Measurements from ENCODE around the gene SKI. TPM values are rescaled to one million over a fixed set of nuclear protein-coding genes. Genes with fewer than 3 reads are reported as not detected.

Gene SKI
- total and polyA plus RNA-seq, 10 of the 15 experiments (the other 5 are each of a cell fraction or from before 2014, with no cell fraction given): 0.03 to 14.9 (median 0.96) TPM

DNA sequence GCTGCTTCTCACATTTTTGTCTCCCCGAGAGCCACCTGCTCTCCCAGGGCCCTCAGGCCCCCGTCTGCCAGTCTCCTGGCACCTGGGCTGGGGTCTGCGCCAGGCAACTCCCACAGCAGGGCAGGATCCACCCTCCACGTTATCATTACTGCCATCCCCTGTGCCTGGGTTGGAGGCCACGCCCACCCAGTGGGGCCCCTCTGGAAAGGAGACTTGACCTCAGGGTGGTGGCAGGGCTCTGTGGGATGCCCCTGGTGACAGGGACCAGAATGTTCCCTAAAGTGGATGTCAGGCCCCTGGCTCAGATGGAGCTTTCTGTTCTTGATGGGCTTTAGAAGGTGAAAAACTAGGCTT lies 66.6 kb downstream of the SKI start:
- H3K4me1 ChIP-seq (ENCODE audit: control insufficient read depth, insufficient read depth, low read length): peaks cover 28% of the 10 kb centered on the region
- intact Hi-C loops (cut with micrococcal nuclease; ENCODE audit: unreplicated experiment): loop anchor here (10.0 kb wide), 1 partner anchor 60 kb away; no protein-coding TSS in a partner anchor
- H3K36me3 ChIP-seq (ENCODE audit: control insufficient read depth in 2 of 2, insufficient read depth in 2 of 2, low read length in 1 of 2): no peaks in the 10 kb centered on the region; a peak in 1 of 4 replicates
- FAIRE-seq (no peak), ATAC-seq (no peak), DNase-seq (ENCODE audit: low read depth, low spot score) (no peak)
- in situ Hi-C loops (cut with MboI): loop anchor here (5.0 kb wide), 1 partner anchor 37 kb away; no protein-coding TSS in a partner anchor
- no peaks in the 10 kb centered on the region for H3K9me3 ChIP-seq (replicated peaks; ENCODE audit: control insufficient read depth, insufficient read depth, low read length)
- no peak overlapping the region for H3K27ac ChIP-seq (ENCODE audit: control insufficient read depth, insufficient read depth)
- TF ChIP-seq JUNB (IDR thresholded peaks at IDR 0.05): no peak
- TF ChIP-seq POU2F2 (IDR thresholded peaks at IDR 0.05; ENCODE audit: borderline replicate concordance, low read depth, low read length): no peak
- TF ChIP-seq EGR1 (IDR thresholded peaks at IDR 0.05; ENCODE audit: borderline replicate concordance in 1 of 2, low read depth in 2 of 2, low read length in 2 of 2): no peak
- TF ChIP-seq CHD1 (IDR thresholded peaks at IDR 0.05; ENCODE audit: low read depth, low read length): no peak
- no peak for TF ChIP-seq NR2C1 (IDR thresholded peaks at IDR 0.05)
- no peak for TF ChIP-seq IKZF2 (IDR thresholded peaks at IDR 0.05)
- no peak for TF ChIP-seq RUNX3 (IDR thresholded peaks at IDR 0.05; ENCODE audit: low read length)
- SMC1A ChIA-PET (ENCODE audit: uncharacterized antibody, unreplicated experiment): no interaction called here
- H3K9ac ChIP-seq (ENCODE audit: control insufficient read depth, insufficient read depth, low read length): no peak overlapping the region
- 63% methylated on average over 5 of the region's 5 CpGs for WGBS (ENCODE audit: insufficient coverage, insufficient replicate concordance, low lambda C conversion rate, missing lambda C conversion rate)
- BruUV-seq (replicated peaks): no TSS peak
- H3K79me2 ChIP-seq (ENCODE audit: control insufficient read depth, insufficient read depth, low read length): peaks cover 7% of the 10 kb centered on the region
- no peak overlapping the region for H3K4me3 ChIP-seq
- no peaks in the 10 kb centered on the region for H3K27me3 ChIP-seq (replicated peaks in 1 of 2; ENCODE audit: control insufficient read depth in 2 of 2, insufficient read depth in 2 of 2, low read length in 1 of 2)
- CTCF ChIA-PET: no interaction called here
- H3K4me2 ChIP-seq (ENCODE audit: control insufficient read depth, insufficient read depth): no peak overlapping the region
- RAD21 ChIA-PET (ENCODE audit: unreplicated experiment): no interaction called here
- no peak overlapping the region for H2AFZ ChIP-seq (ENCODE audit: control insufficient read depth, low read depth, low read length)
- POLR2A ChIA-PET: no interaction called here
- peaks cover 4% of the 10 kb centered on the region for H4K20me1 ChIP-seq (ENCODE audit: control insufficient read depth, insufficient read depth)

DNA sequence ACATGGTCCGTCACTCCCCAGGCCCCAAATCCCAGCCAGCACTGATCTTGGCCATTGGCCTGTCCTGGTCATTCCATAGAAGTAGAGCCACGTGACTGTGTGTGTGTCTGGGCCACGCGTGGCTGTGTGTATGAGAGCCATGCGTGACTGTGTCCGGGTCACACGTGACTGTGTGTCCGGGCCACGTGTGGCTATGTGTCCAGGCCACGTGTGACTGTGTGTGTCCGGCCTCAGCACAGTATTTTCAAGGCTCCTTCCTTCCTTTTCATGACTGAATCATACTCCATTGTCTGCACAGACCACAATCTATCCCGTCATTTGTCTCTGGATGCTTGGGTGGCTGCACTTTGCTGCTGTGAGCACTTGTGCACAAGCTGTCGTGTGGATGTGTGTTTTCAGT lies 67.4 kb downstream of the SKI start:
- 86% methylated on average over 10 of the region's 13 CpGs for WGBS (ENCODE audit: insufficient coverage, insufficient replicate concordance, low lambda C conversion rate, missing lambda C conversion rate)
- POLR2A ChIA-PET: no interaction called here

More for the DNA sequence above, 67.4 kb downstream of the SKI start:
- CTCF ChIA-PET: interaction anchor here (0.5 kb wide), 1 partner anchor 387 kb away, joined by 3 read pairs; no protein-coding TSS in a partner anchor
- H3K36me3 ChIP-seq (ENCODE audit: control insufficient read depth in 2 of 2, insufficient read depth in 2 of 2, low read length in 1 of 2): no peaks in the 10 kb centered on the region; a peak in 1 of 4 replicates
- H2AFZ ChIP-seq (ENCODE audit: control insufficient read depth, low read depth, low read length): no peak overlapping the region
- no peak overlapping the region for H3K27ac ChIP-seq (ENCODE audit: control insufficient read depth, insufficient read depth)
- TF ChIP-seq, protein P1, sequence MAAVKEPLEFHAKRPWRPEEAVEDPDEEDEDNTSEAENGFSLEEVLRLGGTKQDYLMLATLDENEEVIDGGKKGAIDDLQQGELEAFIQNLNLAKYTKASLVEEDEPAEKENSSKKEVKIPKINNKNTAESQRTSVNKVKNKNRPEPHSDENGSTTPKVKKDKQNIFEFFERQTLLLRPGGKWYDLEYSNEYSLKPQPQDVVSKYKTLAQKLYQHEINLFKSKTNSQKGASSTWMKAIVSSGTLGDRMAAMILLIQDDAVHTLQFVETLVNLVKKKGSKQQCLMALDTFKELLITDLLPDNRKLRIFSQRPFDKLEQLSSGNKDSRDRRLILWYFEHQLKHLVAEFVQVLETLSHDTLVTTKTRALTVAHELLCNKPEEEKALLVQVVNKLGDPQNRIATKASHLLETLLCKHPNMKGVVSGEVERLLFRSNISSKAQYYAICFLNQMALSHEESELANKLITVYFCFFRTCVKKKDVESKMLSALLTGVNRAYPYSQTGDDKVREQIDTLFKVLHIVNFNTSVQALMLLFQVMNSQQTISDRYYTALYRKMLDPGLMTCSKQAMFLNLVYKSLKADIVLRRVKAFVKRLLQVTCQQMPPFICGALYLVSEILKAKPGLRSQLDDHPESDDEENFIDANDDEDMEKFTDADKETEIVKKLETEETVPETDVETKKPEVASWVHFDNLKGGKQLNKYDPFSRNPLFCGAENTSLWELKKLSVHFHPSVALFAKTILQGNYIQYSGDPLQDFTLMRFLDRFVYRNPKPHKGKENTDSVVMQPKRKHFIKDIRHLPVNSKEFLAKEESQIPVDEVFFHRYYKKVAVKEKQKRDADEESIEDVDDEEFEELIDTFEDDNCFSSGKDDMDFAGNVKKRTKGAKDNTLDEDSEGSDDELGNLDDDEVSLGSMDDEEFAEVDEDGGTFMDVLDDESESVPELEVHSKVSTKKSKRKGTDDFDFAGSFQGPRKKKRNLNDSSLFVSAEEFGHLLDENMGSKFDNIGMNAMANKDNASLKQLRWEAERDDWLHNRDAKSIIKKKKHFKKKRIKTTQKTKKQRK (IDR thresholded peaks at IDR 0.05; ENCODE audit: low read depth, low read length): no peak
- peaks cover 11% of the 10 kb centered on the region for H3K79me2 ChIP-seq (ENCODE audit: control insufficient read depth, insufficient read depth, low read length)
- RAD21 ChIA-PET (ENCODE audit: unreplicated experiment): no interaction called here
- SMC1A ChIA-PET (ENCODE audit: uncharacterized antibody, unreplicated experiment): no interaction called here
- no peaks in the 10 kb centered on the region for H3K9me3 ChIP-seq (replicated peaks; ENCODE audit: control insufficient read depth, insufficient read depth, low read length)
- H3K4me2 ChIP-seq (ENCODE audit: control insufficient read depth, insufficient read depth): no peak overlapping the region
- H3K4me3 ChIP-seq: no peak overlapping the region
- peaks cover 4% of the 10 kb centered on the region for H4K20me1 ChIP-seq (ENCODE audit: control insufficient read depth, insufficient read depth)
- no peak for ATAC-seq
- no peak for DNase-seq (ENCODE audit: low read depth, low spot score)
- H3K27me3 ChIP-seq (replicated peaks in 1 of 2; ENCODE audit: control insufficient read depth in 2 of 2, insufficient read depth in 2 of 2, low read length in 1 of 2): no peaks in the 10 kb centered on the region
- peaks cover 28% of the 10 kb centered on the region for H3K4me1 ChIP-seq (ENCODE audit: control insufficient read depth, insufficient read depth, low read length)
- H3K9ac ChIP-seq (ENCODE audit: control insufficient read depth, insufficient read depth, low read length): no peak overlapping the region
- intact Hi-C loops (cut with micrococcal nuclease; ENCODE audit: unreplicated experiment): loop anchor here (10.0 kb wide), 1 partner anchor 61 kb away; no protein-coding TSS in a partner anchor
- in situ Hi-C loops (cut with MboI): loop anchor here (5.0 kb wide), 1 partner anchor 38 kb away; no protein-coding TSS in a partner anchor
- no peak for FAIRE-seq
- no TSS peak for BruUV-seq (replicated peaks)
